NCI-H128 (cell line): ENCODE data around the gene SECISBP2L.
"Not testable (repeated sequence)": the region's sequence is repeated elsewhere in the genome, so short reads cannot be mapped to it uniquely, and the experiment has no call there.

Source experiments
- DNase-seq: peaks from one replicate; lab custom pipeline; 2025; ENCODE audit not compliant: unreplicated experiment; lab: John Stamatoyannopoulos, UW

The SECISBP2L gene

GRCh38 chr15:49046220-49047102 is at the start of gene SECISBP2L:
TSS of gene SECISBP2L (minus strand) at chr15:49046446. CDS start at chr15:49046299, 147 bp downstream.
- DNase-seq = peak; percentile 37

GRCh38 chr15:49094923-49095322 is 48.7 kb upstream of the SECISBP2L start:
- no peak for DNase-seq

GRCh38 chr15:49093252-49094105 is 47.2 kb upstream of the SECISBP2L start:
- no peak for DNase-seq

- no peak for DNase-seq
These were observed 42.8 kb upstream of the SECISBP2L start for GRCh38 chr15:49088996-49089395.

GRCh38 chr15:49085696-49086459 is 39.6 kb upstream of the SECISBP2L start:
- no peak for DNase-seq

GRCh38 chr15:49084285-49084570 is 38.0 kb upstream of the SECISBP2L start:
- no peak for DNase-seq

- no peak for DNase-seq
These were observed 37.4 kb upstream of the SECISBP2L start for GRCh38 chr15:49083401-49084284.

- no peak for DNase-seq
These were observed 36.7 kb upstream of the SECISBP2L start for GRCh38 chr15:49082960-49083359.

GRCh38 chr15:49079340-49080039 is 33.2 kb upstream of the SECISBP2L start:
- no peak for DNase-seq

GRCh38 chr15:49075881-49076280 is 29.6 kb upstream of the SECISBP2L start:
- no peak for DNase-seq

GRCh38 chr15:49074589-49075287 is 28.5 kb upstream of the SECISBP2L start:
- not testable (repeated sequence) for DNase-seq

GRCh38 chr15:49066372-49066771 is 20.1 kb upstream of the SECISBP2L start:
- no peak for DNase-seq

- DNase-seq = no peak
These were observed 18.6 kb upstream of the SECISBP2L start for GRCh38 chr15:49064884-49065283.

- DNase-seq = no peak
These were observed 18.0 kb upstream of the SECISBP2L start for GRCh38 chr15:49064281-49064653.

- DNase-seq = no peak
These were observed 17.4 kb upstream of the SECISBP2L start for GRCh38 chr15:49063402-49064280.

- DNase-seq = no peak
These were observed 16.7 kb upstream of the SECISBP2L start for GRCh38 chr15:49062900-49063299.

- DNase-seq = no peak
These were observed 14.7 kb upstream of the SECISBP2L start for GRCh38 chr15:49060710-49061495.
